ENCODE measurements around the gene PRKAG2.

- TF ChIP-seq, protein P1, sequence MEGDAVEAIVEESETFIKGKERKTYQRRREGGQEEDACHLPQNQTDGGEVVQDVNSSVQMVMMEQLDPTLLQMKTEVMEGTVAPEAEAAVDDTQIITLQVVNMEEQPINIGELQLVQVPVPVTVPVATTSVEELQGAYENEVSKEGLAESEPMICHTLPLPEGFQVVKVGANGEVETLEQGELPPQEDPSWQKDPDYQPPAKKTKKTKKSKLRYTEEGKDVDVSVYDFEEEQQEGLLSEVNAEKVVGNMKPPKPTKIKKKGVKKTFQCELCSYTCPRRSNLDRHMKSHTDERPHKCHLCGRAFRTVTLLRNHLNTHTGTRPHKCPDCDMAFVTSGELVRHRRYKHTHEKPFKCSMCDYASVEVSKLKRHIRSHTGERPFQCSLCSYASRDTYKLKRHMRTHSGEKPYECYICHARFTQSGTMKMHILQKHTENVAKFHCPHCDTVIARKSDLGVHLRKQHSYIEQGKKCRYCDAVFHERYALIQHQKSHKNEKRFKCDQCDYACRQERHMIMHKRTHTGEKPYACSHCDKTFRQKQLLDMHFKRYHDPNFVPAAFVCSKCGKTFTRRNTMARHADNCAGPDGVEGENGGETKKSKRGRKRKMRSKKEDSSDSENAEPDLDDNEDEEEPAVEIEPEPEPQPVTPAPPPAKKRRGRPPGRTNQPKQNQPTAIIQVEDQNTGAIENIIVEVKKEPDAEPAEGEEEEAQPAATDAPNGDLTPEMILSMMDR (IDR thresholded peaks at IDR 0.05), result no peak
- TF ChIP-seq POLR2A (IDR thresholded peaks at IDR 0.05) (no peak), EP300 (IDR thresholded peaks at IDR 0.05) (no peak), POLR2AphosphoS5 (IDR thresholded peaks at IDR 0.05) (peak in 1 of 3 donors; percentile 5)
Measured at GRCh38 chr7:151537818-151538561, 338.9 kb downstream of the PRKAG2 start.
